Hepatocyte (in vitro differentiated cells): Measurements from ENCODE around the gene ULK1. TPM values are rescaled to one million over a fixed set of nuclear protein-coding genes. Genes with fewer than 3 reads are reported as not detected.

Source experiments
- DNase-seq: peaks from one replicate; pipeline ENCODE4 v3.0.0-alpha.2; 2016; ENCODE audit warnings: low spot score
- H2AFZ ChIP-seq: fragments of 200-600 bp; sonication (generic); 2 replicates; pipeline ENCODE4 v1.6.0; 2016; ENCODE audit warnings: antibody characterized with exemption, mild to moderate bottlenecking
- H3K27ac ChIP-seq: fragments of 200-600 bp; sonication (generic); 2 replicates; pipeline ENCODE4 v1.5.1; 2016; ENCODE audit warnings: mild to moderate bottlenecking
- H3K27me3 ChIP-seq: fragments of 200-600 bp; sonication (generic); 2 replicates; pipeline ENCODE4 v1.6.1; 2016
- H3K36me3 ChIP-seq: fragments of 200-600 bp; sonication (generic); replicated peaks from 2 replicates; pipeline ENCODE4 v1.5.1; 2016; ENCODE audit warnings: low read depth; ENCODE audit not compliant: insufficient read depth
- H3K4me1 ChIP-seq: fragments of 200-600 bp; sonication (generic); 2 replicates; pipeline ENCODE4 v1.5.1; 2016; ENCODE audit warnings: mild to moderate bottlenecking, moderate library complexity; ENCODE audit not compliant: insufficient read depth
- H3K4me2 ChIP-seq: fragments of 200-600 bp; sonication (generic); 2 replicates; pipeline ENCODE4 v1.6.0; 2016
- H3K4me3 ChIP-seq: fragments of 200-600 bp; sonication (generic); 2 replicates; pipeline ENCODE4 v1.5.1; 2016; ENCODE audit warnings: mild to moderate bottlenecking
- H3K79me2 ChIP-seq: fragments of 200-600 bp; sonication (generic); 2 replicates; pipeline ENCODE4 v1.6.0; 2017; ENCODE audit warnings: mild to moderate bottlenecking
- H3K9me2 ChIP-seq: fragments of 200-600 bp; sonication (generic); replicated peaks from 2 replicates; pipeline ENCODE4 v1.6.0; 2017; ENCODE audit warnings: mild to moderate bottlenecking; ENCODE audit not compliant: insufficient read depth
- H3K9me3 ChIP-seq: fragments of 200-600 bp; sonication (generic); 2 replicates; pipeline ENCODE4 v1.5.1; 2016; ENCODE audit warnings: low read depth, mild to moderate bottlenecking
- H4K20me1 ChIP-seq: fragments of 200-600 bp; sonication (generic); 2 replicates; pipeline ENCODE4 v1.6.0; 2016; ENCODE audit warnings: mild to moderate bottlenecking; ENCODE audit not compliant: insufficient read depth, poor library complexity, severe bottlenecking
- CTCF ChIP-seq: fragments of 200-600 bp; sonication (generic); IDR thresholded peaks from 2 replicates; pipeline ENCODE4 v1.5.1; 2016; ENCODE audit warnings: antibody characterized with exemption, mild to moderate bottlenecking; ENCODE audit not compliant: poor library complexity
- EZH2 ChIP-seq: fragments of 200-600 bp; sonication (generic); IDR thresholded peaks from 2 replicates; pipeline ENCODE4 v1.6.1; 2016; ENCODE audit warnings: antibody characterized with exemption, mild to moderate bottlenecking, borderline replicate concordance
- EZH2phosphoT487 ChIP-seq: fragments of 200-600 bp; sonication (generic); IDR thresholded peaks from one replicate; pipeline ENCODE4 v1.6.1; 2018; ENCODE audit warnings: antibody characterized with exemption, mild to moderate bottlenecking, low read depth, moderate library complexity; ENCODE audit not compliant: unreplicated experiment, severe bottlenecking
- WGBS: methylation state at CpG from one replicate; pipeline ENCODE4 v1.1.6; 2016; ENCODE audit warnings: low lambda C conversion rate; ENCODE audit errors: missing lambda C conversion rate; 5-methylcytosine and 5-hydroxymethylcytosine counted together
- polyA plus RNA-seq: library from polyadenylated mRNA; unstranded; fragments of >200 nt; fragmentation: Nextera tagmentation; extraction: Ambion mirVana; gene quantifications from 2 replicates; pipeline ENCODE4 v1.2.1, GENCODE V29; 2016
- total RNA-seq: library from RNA; depleted of rRNA; stranded (reverse); fragments of >200 nt; gene quantifications from 2 replicates; pipeline ENCODE4 v1.2.3, GENCODE V29; 2014

ULK1 gene
- total and polyA plus RNA-seq, 2 experiments from 2014 or later: 9.4 to 11.0 TPM

GRCh38 chr12:131904346-131904745, 9.9 kb downstream of the ULK1 start:
- Histone ChIP-seq H2AFZ (no peak overlapping the region), H3K4me1 (no peaks in the 10 kb centered on the region), H3K4me2 (no peak overlapping the region), H3K4me3 (no peak overlapping the region), H3K9me2 (no peaks in the 10 kb centered on the region), H3K79me2 (peaks cover 57% of the 10 kb centered on the region), H3K27ac (no peak overlapping the region), H3K9me3 (no peaks in the 10 kb centered on the region), H4K20me1 (peaks cover 59% of the 10 kb centered on the region), H3K27me3 (no peaks in the 10 kb centered on the region), H3K36me3 (no peaks in the 10 kb centered on the region)
- WGBS: 96% methylated on average over 5 of the region's 5 CpGs
- DNase-seq: no peak
- TF ChIP-seq CTCF (no peak), EZH2 (no peak), EZH2phosphoT487 (no peak)

GRCh38 chr12:131905081-131905629, 10.7 kb downstream of the ULK1 start:
- Histone ChIP-seq H3K27ac (no peak overlapping the region), H3K4me3 (no peak overlapping the region), H3K27me3 (no peaks in the 10 kb centered on the region), H3K9me3 (no peaks in the 10 kb centered on the region), H4K20me1 (peaks cover 58% of the 10 kb centered on the region), H3K9me2 (no peaks in the 10 kb centered on the region), H2AFZ (no peak overlapping the region), H3K4me1 (no peaks in the 10 kb centered on the region), H3K79me2 (peaks cover 48% of the 10 kb centered on the region), H3K36me3 (no peaks in the 10 kb centered on the region), H3K4me2 (no peak overlapping the region)
- 98% methylated on average over 12 of the region's 13 CpGs for WGBS
- no peak for DNase-seq
- TF ChIP-seq EZH2phosphoT487 (no peak), EZH2 (no peak), CTCF (no peak)

GRCh38 chr12:131905630-131906091, 11.2 kb downstream of the ULK1 start:
- no peak overlapping the region for H2AFZ ChIP-seq
- no peak overlapping the region for H3K27ac ChIP-seq
- H3K36me3 ChIP-seq: no peaks in the 10 kb centered on the region
- H3K9me3 ChIP-seq: no peaks in the 10 kb centered on the region
- no peak for DNase-seq
- no peak overlapping the region for H3K4me2 ChIP-seq
- no peak overlapping the region for H3K4me3 ChIP-seq
- peaks cover 43% of the 10 kb centered on the region for H3K79me2 ChIP-seq
- TF ChIP-seq EZH2: no peak
- no peak for TF ChIP-seq CTCF
- TF ChIP-seq EZH2phosphoT487: no peak
- H3K27me3 ChIP-seq: no peaks in the 10 kb centered on the region
- peaks cover 53% of the 10 kb centered on the region for H4K20me1 ChIP-seq
- H3K9me2 ChIP-seq: no peaks in the 10 kb centered on the region
- 96% methylated on average over 15 of the region's 15 CpGs for WGBS
- H3K4me1 ChIP-seq: no peaks in the 10 kb centered on the region
